Psoas muscle (tissue), 8 donors: Measurements from ENCODE around the gene VAMP2. TPM values are rescaled to one million over a fixed set of nuclear protein-coding genes. Genes with fewer than 3 reads are reported as not detected.

Source experiments
- ATAC-seq, 4 donors: fragments of 200-7000 bp; cut with Tn5 transposase; one replicate each; pipeline ENCODE4 v1.9.1; 2020; ENCODE audit warnings: moderate library complexity in 3 of 4, mild to moderate bottlenecking in 2 of 4
- DNase-seq, 2 donors: peaks; one replicate each; pipeline ENCODE4 v3.0.0-alpha.2; 2020
- H3K27ac ChIP-seq: fragments of 200-600 bp; one replicate; pipeline ENCODE4 v1.8.0; 2022
- H3K27me3 ChIP-seq, 3 donors: fragments of 200-600 bp in 1 of 3; one replicate each; pipeline versions ENCODE4 v1.6.1 to v1.8.0; 2013 to 2022; ENCODE audit warnings: low read length in 2 of 3, mild to moderate bottlenecking in 2 of 3, moderate library complexity in 1 of 3; ENCODE audit not compliant: insufficient read depth in 3 of 3
- H3K36me3 ChIP-seq, 2 donors: fragments of 200-600 bp in 1 of 2; one replicate each; pipeline versions ENCODE4 v1.6.1 to v1.8.0; 2013 to 2022; ENCODE audit warnings: low read depth in 1 of 2, mild to moderate bottlenecking in 1 of 2, moderate library complexity in 1 of 2; ENCODE audit not compliant: insufficient read depth in 1 of 2
- H3K4me1 ChIP-seq: fragments of 200-600 bp; one replicate; pipeline ENCODE4 v1.8.0; 2022
- H3K4me3 ChIP-seq: fragments of 200-600 bp; one replicate; pipeline ENCODE4 v1.8.0; 2022; ENCODE audit warnings: mild to moderate bottlenecking
- H3K9me3 ChIP-seq: fragments of 200-600 bp; one replicate; pipeline ENCODE4 v1.8.0; 2022
- WGBS, 3 donors: extraction: QIAGEN DNeasy Blood & Tissue Kit; methylation state at CpG; one replicate each; pipeline versions ENCODE4 v1.1.6 to v1.1.7; 2013; 5-methylcytosine and 5-hydroxymethylcytosine counted together
- intact Hi-C, 2 donors: fragments of 100-400 bp; cut with DNase I; formaldehyde crosslinking; loops; one replicate each; pipeline versions ENCODE4 v1.11.0 to v1.14.2; 2022
- polyA plus RNA-seq, 3 donors: library from polyadenylated mRNA; stranded (reverse); fragments of 200-250 nt; gene quantifications; one replicate each; pipeline ENCODE4 v1.2.3, GENCODE V29; 2013
- total RNA-seq, 4 donors: library from RNA; stranded (reverse); fragmentation: NEBNext Ultra II Directional in 2 of 4; extraction: Animal tissue kit (Norgen Biotek cat#: 25700) in 2 of 4; gene quantifications; one replicate each; pipeline versions ENCODE4 v1.2.1 to v1.2.4, GENCODE V29; 2021 to 2023
- TF ChIP-seq, protein P1 (sequence below): fragments of 200-600 bp; IDR thresholded peaks from one replicate; pipeline ENCODE4 v1.8.0; 2022; ENCODE audit warnings: antibody characterized with exemption
- donor health status: healthy with polysubstance abuse.
- donor health status: DM: no; HTN: no; CAD: no; lungs with moderate emphysema.
- donor health status: Bipolar disorder and iron deficiency.
- donor health status: healthy.
- donor health status: DM: yes; HTN: yes; CAD: no.
- donor health status: DM: no; HTN: no; CAD: no.
- donor health status: DM: no; HTN: no; CAD: no.
- donor health status: DM: yes; HTN: yes; CAD: no.

The VAMP2 gene
- total and polyA plus RNA-seq, 7 donors, result 33.2 to 59.2 (median 45.1) TPM

DNA sequence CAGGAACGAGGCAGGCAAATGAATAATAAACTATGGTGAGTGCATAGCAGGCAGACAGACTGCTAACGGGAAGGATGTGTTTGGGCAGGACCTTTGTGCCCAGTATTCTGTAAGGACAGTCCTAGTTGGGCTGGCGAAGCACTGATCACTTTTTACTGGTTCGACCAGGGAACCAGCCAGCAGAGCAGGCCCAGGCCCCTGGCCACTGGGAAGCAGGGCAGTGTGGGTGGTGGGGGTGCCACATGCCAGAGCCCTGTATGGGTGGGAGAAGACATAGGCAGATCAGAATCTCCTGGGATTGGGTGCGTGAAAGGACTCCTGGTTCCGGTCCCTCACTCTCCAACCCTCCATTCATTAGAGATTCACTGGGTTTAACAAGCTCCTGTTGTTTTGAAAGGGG lies 4.0 kb upstream of the VAMP2 start:
- H3K27me3 ChIP-seq, result no peaks in the 10 kb centered on the region

DNA sequence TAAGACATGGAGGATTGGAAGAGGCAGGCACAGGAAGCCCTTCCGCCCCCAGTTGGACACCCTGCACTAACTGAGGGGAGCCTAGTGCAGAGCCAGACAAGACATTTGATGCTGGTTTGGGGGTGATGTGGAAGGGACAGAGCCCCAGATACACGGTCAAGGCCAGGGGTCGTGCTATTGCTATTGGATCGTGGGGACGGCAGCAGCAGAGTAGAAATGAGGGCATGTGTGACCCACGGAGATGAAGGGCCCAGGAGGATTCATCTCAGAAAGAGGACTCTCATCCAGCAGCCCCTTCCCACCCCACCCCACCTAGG lies 2.0 kb upstream of the VAMP2 start:
- H3K36me3 ChIP-seq, result peaks cover 0 to 19% of the 10 kb centered on the region in 2 donors
- peak overlapping the region; percentile 100 for H3K27ac ChIP-seq
- intact Hi-C loops, result loop anchor here in 1 of 2 donors (5.0 kb wide), 1 partner anchor 37 kb away; no protein-coding TSS in a partner anchor
- WGBS, 3 donors, result 49 to 57% (median 55%) methylated on average over 6 of the region's 6 CpGs
- no peaks in the 10 kb centered on the region for H3K9me3 ChIP-seq
- ATAC-seq (no peak), DNase-seq (peak in 1 of 2 donors; percentile 12)
- H3K27me3 ChIP-seq, result no peaks in the 10 kb centered on the region
- H3K4me3 ChIP-seq, result peak overlapping the region; percentile 99
- TF ChIP-seq, protein P1, sequence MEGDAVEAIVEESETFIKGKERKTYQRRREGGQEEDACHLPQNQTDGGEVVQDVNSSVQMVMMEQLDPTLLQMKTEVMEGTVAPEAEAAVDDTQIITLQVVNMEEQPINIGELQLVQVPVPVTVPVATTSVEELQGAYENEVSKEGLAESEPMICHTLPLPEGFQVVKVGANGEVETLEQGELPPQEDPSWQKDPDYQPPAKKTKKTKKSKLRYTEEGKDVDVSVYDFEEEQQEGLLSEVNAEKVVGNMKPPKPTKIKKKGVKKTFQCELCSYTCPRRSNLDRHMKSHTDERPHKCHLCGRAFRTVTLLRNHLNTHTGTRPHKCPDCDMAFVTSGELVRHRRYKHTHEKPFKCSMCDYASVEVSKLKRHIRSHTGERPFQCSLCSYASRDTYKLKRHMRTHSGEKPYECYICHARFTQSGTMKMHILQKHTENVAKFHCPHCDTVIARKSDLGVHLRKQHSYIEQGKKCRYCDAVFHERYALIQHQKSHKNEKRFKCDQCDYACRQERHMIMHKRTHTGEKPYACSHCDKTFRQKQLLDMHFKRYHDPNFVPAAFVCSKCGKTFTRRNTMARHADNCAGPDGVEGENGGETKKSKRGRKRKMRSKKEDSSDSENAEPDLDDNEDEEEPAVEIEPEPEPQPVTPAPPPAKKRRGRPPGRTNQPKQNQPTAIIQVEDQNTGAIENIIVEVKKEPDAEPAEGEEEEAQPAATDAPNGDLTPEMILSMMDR, result no peak
- H3K4me1 ChIP-seq, result peaks cover 30% of the 10 kb centered on the region

More for the DNA sequence above, 4.0 kb upstream of the VAMP2 start:
- peaks cover 19% of the 10 kb centered on the region for H3K4me1 ChIP-seq
- DNase-seq (no peak), ATAC-seq (no peak)
- peaks cover 0 to under 1% of the 10 kb centered on the region in 2 donors for H3K36me3 ChIP-seq
- no peak overlapping the region for H3K27ac ChIP-seq
- H3K4me3 ChIP-seq, result no peak overlapping the region
- intact Hi-C loops, result loop anchor here in 1 of 2 donors (5.0 kb wide), 1 partner anchor 39 kb away; no protein-coding TSS in a partner anchor
- 89 to 95% (median 93%) methylated on average over 6 of the region's 6 CpGs for WGBS, 3 donors
- TF ChIP-seq, protein P1, result no peak
- H3K9me3 ChIP-seq, result no peaks in the 10 kb centered on the region

DNA sequence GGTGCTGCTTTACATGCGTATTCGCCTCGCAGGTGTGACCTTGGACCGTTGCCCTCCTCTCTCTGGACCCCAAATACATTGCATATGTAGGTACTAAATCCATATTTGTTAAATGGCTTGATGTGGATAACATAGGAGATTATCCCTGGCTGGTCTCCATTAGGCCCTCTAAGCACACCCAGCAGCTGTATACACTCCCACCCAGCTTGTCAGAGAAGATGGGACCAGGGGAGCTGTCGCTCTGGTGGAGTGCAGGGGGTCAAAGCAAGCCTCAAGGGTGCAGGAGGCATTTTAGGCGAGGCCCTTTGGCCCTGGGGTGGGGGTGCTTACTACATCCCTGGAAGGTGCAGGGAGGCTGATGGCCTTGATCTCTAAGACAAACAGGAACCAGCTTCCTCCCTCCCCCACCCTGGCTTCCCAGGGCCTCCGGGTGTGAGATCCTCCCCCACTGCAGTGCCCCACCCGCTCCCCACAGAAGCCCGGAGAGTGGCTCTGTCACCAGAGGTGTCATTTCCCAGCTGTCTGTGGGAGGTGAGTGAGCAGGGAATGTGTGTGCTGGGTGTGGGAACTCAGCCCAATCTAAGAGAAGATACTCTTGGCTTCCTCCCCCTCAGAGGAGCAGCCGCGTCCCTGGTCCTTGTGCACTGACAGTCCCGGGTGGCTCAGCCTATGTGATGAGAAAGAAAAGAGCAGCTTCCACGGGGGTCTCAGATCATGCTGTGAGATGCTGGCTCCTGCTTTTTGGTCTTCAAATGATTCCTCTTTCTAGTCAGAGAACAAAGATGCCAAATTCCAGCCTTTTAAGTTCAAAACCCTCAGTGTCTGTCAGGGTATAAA lies 1.4 kb upstream of the VAMP2 start:
- H3K9me3 ChIP-seq, result no peaks in the 10 kb centered on the region
- TF ChIP-seq, protein P1, result no peak
- ATAC-seq, result peak; percentile 80 to 89 (median 86)
- peak overlapping the region; percentile 100 for H3K27ac ChIP-seq
- no peaks in the 10 kb centered on the region for H3K27me3 ChIP-seq
- peaks cover 30% of the 10 kb centered on the region for H3K4me1 ChIP-seq
- peaks cover 0 to 24% of the 10 kb centered on the region in 2 donors for H3K36me3 ChIP-seq
- DNase-seq, result peak; percentile 85 to 91
- intact Hi-C loops, result no loop called here
- peak overlapping the region; percentile 99 for H3K4me3 ChIP-seq
- 8 to 18% (median 9%) methylated on average over 13 of the region's 13 CpGs for WGBS, 3 donors

DNA sequence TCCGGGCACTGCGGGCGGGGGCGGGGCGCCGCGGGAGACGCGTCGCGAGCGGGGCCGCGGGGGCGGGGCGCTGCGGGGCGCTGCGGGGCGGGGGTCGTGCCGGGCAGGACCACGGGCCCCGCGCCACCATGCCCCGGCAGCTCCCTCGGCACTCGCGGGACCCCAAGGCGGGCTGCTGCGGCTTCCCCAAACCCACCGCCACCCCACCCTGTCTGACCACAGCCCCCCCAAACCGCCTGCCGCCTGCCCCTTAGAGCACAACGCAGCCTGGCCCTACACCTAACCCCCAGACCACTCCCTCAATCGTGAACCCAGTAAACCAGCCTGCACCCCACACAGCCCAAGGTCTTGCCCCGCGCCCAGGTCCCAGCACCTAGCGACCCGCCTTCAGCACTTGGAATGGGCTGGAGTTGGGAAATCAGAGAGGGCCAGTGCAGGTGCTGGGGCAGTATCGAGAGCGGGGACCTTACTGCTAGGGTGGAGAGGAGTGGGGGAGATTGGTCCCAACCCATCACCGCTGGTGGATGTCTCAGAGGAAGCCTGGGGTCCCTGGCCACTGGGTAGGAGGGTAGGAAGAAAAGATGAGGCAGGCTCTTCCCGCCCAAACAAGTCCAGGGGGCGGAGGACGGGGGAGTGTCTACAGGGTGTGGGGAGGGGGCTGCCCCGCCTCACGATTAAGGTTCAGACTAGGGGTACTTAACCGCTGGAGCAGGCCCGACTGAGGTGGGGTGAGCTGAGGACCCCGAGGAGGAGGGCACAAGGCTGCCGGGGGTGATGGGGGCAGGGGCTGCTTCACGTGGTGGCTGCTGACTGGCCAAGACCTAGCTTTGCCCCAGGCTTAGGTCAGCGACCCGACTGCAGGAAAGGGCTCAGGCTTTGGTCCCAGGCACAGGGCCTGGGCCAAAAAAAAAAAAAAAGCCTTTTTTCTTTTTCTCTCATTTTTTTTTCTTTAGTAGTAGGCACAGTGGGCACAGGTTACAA lies 539 bp upstream of the VAMP2 start:
- Histone ChIP-seq H3K4me3 (peak overlapping the region; percentile 99), H3K4me1 (peaks cover 34% of the 10 kb centered on the region), H3K27me3 (no peaks in the 10 kb centered on the region), H3K9me3 (no peaks in the 10 kb centered on the region), H3K36me3 (peaks cover 0 to 26% of the 10 kb centered on the region in 2 donors), H3K27ac (peak overlapping the region; percentile 100)
- DNase-seq (peak; percentile 35 to 64), ATAC-seq (peak; percentile 3 to 19 (median 10))
- 6 to 18% (median 9%) methylated on average over 28 to 55 of the region's 55 CpGs for WGBS, 3 donors
- intact Hi-C loops, result no loop called here
- TF ChIP-seq, protein P1, result no peak
